Dermis lymphatic vessel endothelial cell (primary cell): ENCODE data around the gene NANP. TPM values are rescaled to one million over a fixed set of nuclear protein-coding genes. Genes with fewer than 3 reads are reported as not detected.

Source experiments
- total RNA-seq: library from RNA; depleted of rRNA; stranded (reverse); fragments of >200 nt; gene quantifications from 2 replicates; pipeline ENCODE4 v1.2.1, GENCODE V29; 2014

Gene NANP, protein sequence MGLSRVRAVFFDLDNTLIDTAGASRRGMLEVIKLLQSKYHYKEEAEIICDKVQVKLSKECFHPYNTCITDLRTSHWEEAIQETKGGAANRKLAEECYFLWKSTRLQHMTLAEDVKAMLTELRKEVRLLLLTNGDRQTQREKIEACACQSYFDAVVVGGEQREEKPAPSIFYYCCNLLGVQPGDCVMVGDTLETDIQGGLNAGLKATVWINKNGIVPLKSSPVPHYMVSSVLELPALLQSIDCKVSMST
- total RNA-seq: 8.5 and 9.5 TPM in 2 replicates

DNA sequence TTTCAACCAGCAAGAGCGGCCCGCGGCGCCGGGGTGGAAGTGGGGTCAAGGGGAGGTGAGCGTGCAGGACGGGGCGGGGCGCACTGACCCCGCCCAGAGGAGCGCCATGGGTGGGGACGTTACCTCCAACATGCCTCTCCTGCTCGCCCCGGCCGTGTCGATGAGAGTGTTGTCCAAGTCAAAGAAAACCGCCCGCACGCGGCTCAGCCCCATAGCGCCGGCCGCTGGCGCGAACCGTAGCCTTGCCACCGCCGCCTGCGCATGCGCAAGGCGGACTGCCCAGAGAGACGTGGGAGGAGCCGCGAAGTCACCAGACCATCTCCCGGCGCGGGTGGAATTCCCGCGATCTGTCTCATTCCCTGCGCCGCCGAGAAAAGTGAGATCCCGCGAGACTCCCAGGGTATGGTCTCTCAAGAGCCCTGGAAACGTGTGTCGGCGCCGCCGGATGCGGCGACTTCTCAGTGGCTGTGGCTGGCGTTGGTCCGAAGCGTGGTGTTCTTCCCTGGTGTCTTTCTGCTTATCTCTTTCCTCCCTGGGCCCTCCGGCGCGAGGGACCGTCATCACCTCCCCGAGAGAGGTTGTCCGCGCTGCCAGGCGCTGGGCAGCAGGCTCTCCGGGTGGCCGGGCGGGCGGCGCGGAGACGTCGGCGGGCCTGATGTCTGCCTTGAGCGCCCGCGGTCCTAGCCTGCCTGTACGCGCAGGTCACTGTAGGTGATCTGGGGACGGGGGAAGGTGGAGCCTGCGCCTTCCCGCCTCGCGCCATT is at the start of gene NANP:
NANP (minus strand) TSS at position 279 of the 764 bp plus-strand sequence; CDS start at position 213, 66 bp downstream.

DNA sequence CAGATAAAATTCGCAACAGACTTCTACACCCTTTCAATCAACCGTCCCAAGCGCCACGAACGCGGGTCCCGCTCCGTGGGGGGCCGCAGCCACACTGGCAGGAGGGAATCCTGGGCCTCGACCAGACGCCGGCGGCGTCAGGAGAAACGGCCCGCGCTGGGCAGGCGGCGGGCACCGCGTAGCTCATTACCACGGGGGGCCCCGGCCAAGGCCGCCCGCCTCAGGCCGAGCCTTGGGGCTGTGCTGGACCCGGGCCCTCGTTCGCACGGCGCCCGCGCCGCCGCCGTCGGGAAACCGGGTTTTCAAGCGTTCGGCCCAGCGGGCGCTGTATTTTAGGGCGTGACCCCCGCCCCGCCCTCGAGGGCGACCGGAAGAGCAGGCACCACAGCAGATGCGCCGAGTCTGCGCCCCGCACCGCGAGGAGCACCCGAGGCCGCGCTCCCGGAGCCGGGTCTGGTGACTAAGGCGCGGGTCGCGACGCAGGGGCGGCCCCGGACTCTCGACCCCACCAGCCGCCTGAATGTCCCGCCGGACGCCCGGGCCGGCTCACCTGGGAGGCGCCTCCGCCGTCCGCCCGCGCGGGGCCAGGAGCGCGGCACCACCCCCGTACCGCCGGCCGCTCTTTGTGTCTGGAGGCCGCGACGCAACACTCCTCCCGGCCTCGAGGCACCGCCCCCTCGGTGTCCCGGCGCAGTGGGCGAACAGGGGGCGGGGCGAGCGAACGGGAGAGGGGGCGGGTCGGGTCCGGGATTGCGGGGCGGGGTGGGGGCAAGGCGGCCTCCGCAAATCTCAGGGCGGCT is 38.7 kb downstream of the NANP start, which contains the start of gene NINL:
NINL (minus strand) TSS at position 627 of the 800 bp plus-strand sequence. CDS start 58,944 bp downstream, outside the sequence.

Other genes with a start within 250 kb of the NANP start
- 22.4 and 29.4 TPM in 2 replicates for gene ABHD12, start 233.2 kb downstream of the NANP start, total RNA-seq
- 3.6 and 3.8 TPM in 2 replicates for gene GINS1, start 216.3 kb downstream of the NANP start, total RNA-seq
- gene NINL, start 38.5 kb downstream of the NANP start, total RNA-seq: 23.1 and 29.6 TPM in 2 replicates
- gene ZNF337, start 72.8 kb upstream of the NANP start, total RNA-seq: 11.3 and 16.3 TPM in 2 replicates